Cardiac fibroblast (primary cell): Measurements from ENCODE around the gene C4orf51.

Experiments
- DNase-seq, 2 donors: peaks; one replicate each; pipeline versions ENCODE4 v3.0.0 to v3.0.0-alpha.2; 2010; ENCODE audit warnings: low read depth in 2 of 2
- H3K4me3 ChIP-seq, 2 donors: replicated peaks in 1 of 2; 1 replicate in 1 of 2; 2 replicates in 1 of 2; pipeline ENCODE4 v1.5.1; 2011; ENCODE audit warnings: low read depth in 2 of 2, low read length in 2 of 2, mild to moderate bottlenecking in 2 of 2, moderate library complexity in 1 of 2
- CTCF ChIP-seq: IDR thresholded peaks from one replicate; pipeline ENCODE4 v1.5.1; 2011; ENCODE audit warnings: low read depth, mild to moderate bottlenecking, low read length, inconsistent platforms

C4orf51 gene

DNA sequence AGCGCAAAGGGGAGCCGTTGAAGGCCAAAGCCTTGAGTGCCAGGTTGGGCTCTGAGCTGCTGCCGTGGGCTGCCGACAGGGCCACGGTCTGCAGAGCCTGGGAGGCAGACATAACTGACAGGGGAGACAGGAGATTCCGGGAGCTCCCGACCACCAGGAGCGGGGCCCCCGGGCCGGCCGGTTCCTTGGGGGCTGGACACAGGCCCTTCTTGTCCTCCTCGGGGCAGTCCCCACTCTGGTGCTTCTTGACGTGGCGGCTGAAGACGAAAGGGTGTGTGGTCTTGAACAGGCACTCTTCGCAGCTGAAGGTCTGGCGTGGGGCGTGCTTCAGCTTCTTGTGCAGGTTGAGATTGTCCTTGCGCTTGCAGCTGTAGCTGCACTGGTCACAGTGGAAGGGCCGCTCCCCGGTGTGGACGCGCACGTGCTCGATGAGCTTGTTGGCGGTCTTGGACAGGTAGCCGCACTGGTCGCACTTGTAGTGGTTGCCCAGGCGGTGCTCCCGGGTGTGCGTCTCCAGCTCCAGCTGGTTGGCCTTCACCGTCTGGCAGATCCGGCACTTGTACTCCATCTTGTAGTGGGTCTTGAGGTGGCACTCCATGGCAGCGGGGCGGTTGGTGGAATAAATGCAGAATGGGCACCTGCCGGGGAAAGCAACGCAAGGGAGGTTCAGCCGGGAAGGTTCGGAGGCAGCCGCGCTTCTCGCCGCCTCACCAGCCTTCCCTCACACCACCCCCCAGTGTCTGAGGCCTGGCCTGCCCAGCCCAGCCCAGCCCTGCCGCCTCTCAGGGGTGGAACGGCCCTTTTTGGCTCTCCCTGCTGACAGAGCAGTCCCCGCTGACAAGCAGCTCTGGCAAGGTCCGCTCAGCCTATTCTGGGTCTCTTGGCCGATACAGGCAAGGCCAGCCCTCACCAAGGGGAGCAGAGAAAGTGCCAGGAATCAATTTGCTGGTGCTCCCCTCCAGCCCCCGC, 81.3 kb downstream of the C4orf51 start:
- H3K4me3 ChIP-seq, result no peak overlapping the region
- no peak for DNase-seq
- TF ChIP-seq CTCF, result no peak

- no peak for TF ChIP-seq CTCF
- H3K4me3 ChIP-seq, result no peak overlapping the region
- DNase-seq, result no peak
Measured at GRCh38 chr4:145762719-145763118, 82.8 kb downstream of the C4orf51 start.

DNA sequence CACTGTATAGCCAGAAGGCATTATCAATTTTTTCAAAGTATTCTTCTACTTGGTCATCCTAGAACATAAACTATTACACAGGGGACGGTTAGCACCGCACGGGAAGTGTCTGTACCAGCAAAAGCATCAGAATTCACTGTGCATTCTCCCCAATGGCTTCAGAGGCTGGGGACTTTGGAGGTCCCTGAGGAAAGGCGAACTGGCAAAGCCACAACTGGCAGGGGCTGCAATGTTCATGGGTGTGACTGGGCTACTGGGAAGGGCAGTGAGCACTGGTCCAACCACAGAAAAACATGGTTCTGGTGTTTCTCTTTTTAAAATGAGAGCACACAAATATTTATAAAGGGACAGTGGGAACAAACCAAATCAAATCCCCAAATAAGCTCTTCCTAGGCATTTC, 83.5 kb downstream of the C4orf51 start:
- TF ChIP-seq CTCF, result no peak
- no peak overlapping the region for H3K4me3 ChIP-seq
- no peak for DNase-seq

DNA sequence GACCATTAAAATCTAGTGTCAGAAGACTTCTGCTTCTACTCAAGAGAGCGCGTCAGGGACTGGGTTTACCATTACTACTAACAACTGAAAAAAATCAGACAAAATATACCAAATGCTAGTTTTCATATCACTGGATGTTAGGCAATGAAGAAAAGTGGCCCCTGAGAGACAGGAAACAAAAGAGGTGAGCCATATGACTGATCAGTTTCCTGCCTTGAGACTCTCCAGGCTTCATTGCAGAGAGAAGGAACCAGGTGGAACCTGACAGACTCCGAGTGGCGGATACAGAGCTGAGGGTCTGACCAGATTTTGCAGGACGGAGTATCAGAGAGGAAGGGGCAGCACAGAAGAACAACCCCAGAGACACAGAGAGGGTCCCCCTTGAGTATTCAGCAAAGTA, 86.3 kb downstream of the C4orf51 start:
- DNase-seq, result no peak
- TF ChIP-seq CTCF, result no peak
- H3K4me3 ChIP-seq, result no peak overlapping the region

GRCh38 chr4:145769450-145770037, 89.6 kb downstream of the C4orf51 start:
- DNase-seq, result no peak
- TF ChIP-seq CTCF, result no peak
- no peak overlapping the region for H3K4me3 ChIP-seq

GRCh38 chr4:145770124-145770523, 90.2 kb downstream of the C4orf51 start:
- no peak overlapping the region for H3K4me3 ChIP-seq
- DNase-seq, result no peak
- no peak for TF ChIP-seq CTCF
